ENCODE data around the gene VGLL2. TPM values are rescaled to one million over a fixed set of nuclear protein-coding genes. Genes with fewer than 3 reads are reported as not detected.

Gene VGLL2
- total RNA-seq, 1 experiment from 2014 or later = not detected

DNA sequence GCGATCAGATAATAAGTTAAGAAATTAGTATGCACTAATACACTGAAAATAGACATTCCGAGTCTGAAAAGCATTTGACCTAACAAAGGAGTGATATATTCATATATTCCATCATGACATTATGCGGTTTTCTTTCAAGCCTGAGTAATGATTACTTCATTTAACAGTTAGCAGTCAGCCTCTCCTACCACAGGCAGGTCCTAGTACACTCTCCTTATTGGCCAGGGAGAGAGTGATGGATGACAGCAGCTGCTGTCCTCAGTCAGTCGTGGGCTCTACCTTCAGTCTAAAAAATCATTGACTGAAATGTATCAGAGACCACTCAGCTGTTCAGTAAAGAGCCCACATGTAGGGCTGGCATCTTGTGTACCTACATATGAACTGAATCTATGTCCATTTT lies 33.2 kb upstream of the VGLL2 start:
- H3K27ac ChIP-seq (ENCODE audit: low read length) = no peak overlapping the region
- CTCF ChIA-PET = no interaction called here
- no peak overlapping the region for H3K4me3 ChIP-seq (ENCODE audit: low read depth in 2 of 2, low read length in 2 of 2)
- no peak for TF ChIP-seq SIN3A (IDR thresholded peaks at IDR 0.05; ENCODE audit: borderline replicate concordance, insufficient read depth, low read depth, low read length)
- TF ChIP-seq, protein P1, sequence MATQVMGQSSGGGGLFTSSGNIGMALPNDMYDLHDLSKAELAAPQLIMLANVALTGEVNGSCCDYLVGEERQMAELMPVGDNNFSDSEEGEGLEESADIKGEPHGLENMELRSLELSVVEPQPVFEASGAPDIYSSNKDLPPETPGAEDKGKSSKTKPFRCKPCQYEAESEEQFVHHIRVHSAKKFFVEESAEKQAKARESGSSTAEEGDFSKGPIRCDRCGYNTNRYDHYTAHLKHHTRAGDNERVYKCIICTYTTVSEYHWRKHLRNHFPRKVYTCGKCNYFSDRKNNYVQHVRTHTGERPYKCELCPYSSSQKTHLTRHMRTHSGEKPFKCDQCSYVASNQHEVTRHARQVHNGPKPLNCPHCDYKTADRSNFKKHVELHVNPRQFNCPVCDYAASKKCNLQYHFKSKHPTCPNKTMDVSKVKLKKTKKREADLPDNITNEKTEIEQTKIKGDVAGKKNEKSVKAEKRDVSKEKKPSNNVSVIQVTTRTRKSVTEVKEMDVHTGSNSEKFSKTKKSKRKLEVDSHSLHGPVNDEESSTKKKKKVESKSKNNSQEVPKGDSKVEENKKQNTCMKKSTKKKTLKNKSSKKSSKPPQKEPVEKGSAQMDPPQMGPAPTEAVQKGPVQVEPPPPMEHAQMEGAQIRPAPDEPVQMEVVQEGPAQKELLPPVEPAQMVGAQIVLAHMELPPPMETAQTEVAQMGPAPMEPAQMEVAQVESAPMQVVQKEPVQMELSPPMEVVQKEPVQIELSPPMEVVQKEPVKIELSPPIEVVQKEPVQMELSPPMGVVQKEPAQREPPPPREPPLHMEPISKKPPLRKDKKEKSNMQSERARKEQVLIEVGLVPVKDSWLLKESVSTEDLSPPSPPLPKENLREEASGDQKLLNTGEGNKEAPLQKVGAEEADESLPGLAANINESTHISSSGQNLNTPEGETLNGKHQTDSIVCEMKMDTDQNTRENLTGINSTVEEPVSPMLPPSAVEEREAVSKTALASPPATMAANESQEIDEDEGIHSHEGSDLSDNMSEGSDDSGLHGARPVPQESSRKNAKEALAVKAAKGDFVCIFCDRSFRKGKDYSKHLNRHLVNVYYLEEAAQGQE (IDR thresholded peaks at IDR 0.05; ENCODE audit: insufficient read depth in 1 of 2, low read depth in 2 of 2, low read length in 1 of 2) = no peak
- TF ChIP-seq, protein P2, sequence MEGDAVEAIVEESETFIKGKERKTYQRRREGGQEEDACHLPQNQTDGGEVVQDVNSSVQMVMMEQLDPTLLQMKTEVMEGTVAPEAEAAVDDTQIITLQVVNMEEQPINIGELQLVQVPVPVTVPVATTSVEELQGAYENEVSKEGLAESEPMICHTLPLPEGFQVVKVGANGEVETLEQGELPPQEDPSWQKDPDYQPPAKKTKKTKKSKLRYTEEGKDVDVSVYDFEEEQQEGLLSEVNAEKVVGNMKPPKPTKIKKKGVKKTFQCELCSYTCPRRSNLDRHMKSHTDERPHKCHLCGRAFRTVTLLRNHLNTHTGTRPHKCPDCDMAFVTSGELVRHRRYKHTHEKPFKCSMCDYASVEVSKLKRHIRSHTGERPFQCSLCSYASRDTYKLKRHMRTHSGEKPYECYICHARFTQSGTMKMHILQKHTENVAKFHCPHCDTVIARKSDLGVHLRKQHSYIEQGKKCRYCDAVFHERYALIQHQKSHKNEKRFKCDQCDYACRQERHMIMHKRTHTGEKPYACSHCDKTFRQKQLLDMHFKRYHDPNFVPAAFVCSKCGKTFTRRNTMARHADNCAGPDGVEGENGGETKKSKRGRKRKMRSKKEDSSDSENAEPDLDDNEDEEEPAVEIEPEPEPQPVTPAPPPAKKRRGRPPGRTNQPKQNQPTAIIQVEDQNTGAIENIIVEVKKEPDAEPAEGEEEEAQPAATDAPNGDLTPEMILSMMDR (IDR thresholded peaks at IDR 0.05) = no peak
- TF ChIP-seq TCF7L2 (IDR thresholded peaks at IDR 0.05; ENCODE audit: low read depth, low read length) = no peak
- no peak for TF ChIP-seq POLR2AphosphoS5 (IDR thresholded peaks at IDR 0.05; ENCODE audit: low read depth, low read length)
- intact Hi-C loops (cut with micrococcal nuclease; ENCODE audit: unreplicated experiment) = no loop called here
- ATAC-seq (no peak), DNase-seq (ENCODE audit: low read depth, low spot score) (no peak)
- no peaks in the 10 kb centered on the region for H3K27me3 ChIP-seq (ENCODE audit: control insufficient read depth, insufficient read depth, low read length)
- H3K36me3 ChIP-seq (ENCODE audit: control insufficient read depth, insufficient read depth, low read length) = no peaks in the 10 kb centered on the region
- in situ Hi-C loops (cut with HindIII; ENCODE audit: low pct_unique_long_range_greater_than_20kb, low sequenced_read_pairs) = no loop called here
- POLR2A ChIA-PET = no interaction called here
- H3K4me1 ChIP-seq (ENCODE audit: control insufficient read depth, insufficient read depth, low read length) = no peaks in the 10 kb centered on the region
- BruUV-seq (replicated peaks) = no TSS peak
- no peaks in the 10 kb centered on the region for H3K9me3 ChIP-seq (ENCODE audit: control insufficient read depth, insufficient read depth, low read depth, low read length)

DNA sequence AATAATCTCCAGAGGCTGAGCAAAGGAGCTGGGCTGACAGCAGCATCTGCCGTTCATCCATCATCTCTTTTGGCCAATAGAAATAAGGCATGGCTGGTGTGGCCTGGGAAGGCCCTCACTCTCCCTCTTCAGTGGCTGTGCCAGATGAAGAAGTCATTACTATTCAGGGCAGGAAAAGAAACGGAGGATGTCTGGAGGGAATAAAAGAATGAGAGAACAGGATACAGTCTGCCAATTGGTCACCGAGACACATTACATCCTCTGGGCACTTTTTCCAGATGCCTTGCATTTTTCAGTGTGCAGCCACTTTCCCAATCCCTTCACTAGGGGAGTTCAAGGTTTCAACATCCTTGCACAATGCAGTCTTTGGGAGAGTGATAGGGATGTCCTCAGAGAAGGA lies 32.2 kb upstream of the VGLL2 start:
- ChIA-PET POLR2A (no interaction called here), CTCF (no interaction called here)
- no peaks in the 10 kb centered on the region for H3K4me1 ChIP-seq (ENCODE audit: control insufficient read depth, insufficient read depth, low read length)
- H3K27ac ChIP-seq (ENCODE audit: low read length) = no peak overlapping the region
- H3K9me3 ChIP-seq (ENCODE audit: control insufficient read depth, insufficient read depth, low read depth, low read length) = no peaks in the 10 kb centered on the region
- DNase-seq (ENCODE audit: low read depth, low spot score) (no peak), ATAC-seq (no peak)
- no peaks in the 10 kb centered on the region for H3K27me3 ChIP-seq (ENCODE audit: control insufficient read depth, insufficient read depth, low read length)
- intact Hi-C loops (cut with micrococcal nuclease; ENCODE audit: unreplicated experiment) = no loop called here
- H3K4me3 ChIP-seq (ENCODE audit: low read depth in 2 of 2, low read length in 2 of 2) = no peak overlapping the region
- TF ChIP-seq, protein P2 (IDR thresholded peaks at IDR 0.05) = no peak
- TF ChIP-seq, protein P1 (IDR thresholded peaks at IDR 0.05; ENCODE audit: insufficient read depth in 1 of 2, low read depth in 2 of 2, low read length in 1 of 2) = no peak
- TF ChIP-seq TCF7L2 (IDR thresholded peaks at IDR 0.05; ENCODE audit: low read depth, low read length) = no peak
- TF ChIP-seq SIN3A (IDR thresholded peaks at IDR 0.05; ENCODE audit: borderline replicate concordance, insufficient read depth, low read depth, low read length) = no peak
- TF ChIP-seq POLR2AphosphoS5 (IDR thresholded peaks at IDR 0.05; ENCODE audit: low read depth, low read length) = no peak
- H3K36me3 ChIP-seq (ENCODE audit: control insufficient read depth, insufficient read depth, low read length) = no peaks in the 10 kb centered on the region
- BruUV-seq (replicated peaks) = no TSS peak
- in situ Hi-C loops (cut with HindIII; ENCODE audit: low pct_unique_long_range_greater_than_20kb, low sequenced_read_pairs) = no loop called here

All from Panc1 (cell line).